HG03575 (cell line): ENCODE measurements around the gene UBE2D4.
"Not testable (repeated sequence)": the region's sequence is repeated elsewhere in the genome, so short reads cannot be mapped to it uniquely, and the experiment has no call there.

Source experiments
- ATAC-seq: cut with Tn5 transposase; IDR thresholded peaks from one replicate; pipeline ENCODE4 v1.9.1; 2021; ENCODE audit not compliant: unreplicated experiment, insufficient number of reproducible peaks, low FRiP score; ENCODE audit errors: extremely low read depth

The UBE2D4 gene

DNA sequence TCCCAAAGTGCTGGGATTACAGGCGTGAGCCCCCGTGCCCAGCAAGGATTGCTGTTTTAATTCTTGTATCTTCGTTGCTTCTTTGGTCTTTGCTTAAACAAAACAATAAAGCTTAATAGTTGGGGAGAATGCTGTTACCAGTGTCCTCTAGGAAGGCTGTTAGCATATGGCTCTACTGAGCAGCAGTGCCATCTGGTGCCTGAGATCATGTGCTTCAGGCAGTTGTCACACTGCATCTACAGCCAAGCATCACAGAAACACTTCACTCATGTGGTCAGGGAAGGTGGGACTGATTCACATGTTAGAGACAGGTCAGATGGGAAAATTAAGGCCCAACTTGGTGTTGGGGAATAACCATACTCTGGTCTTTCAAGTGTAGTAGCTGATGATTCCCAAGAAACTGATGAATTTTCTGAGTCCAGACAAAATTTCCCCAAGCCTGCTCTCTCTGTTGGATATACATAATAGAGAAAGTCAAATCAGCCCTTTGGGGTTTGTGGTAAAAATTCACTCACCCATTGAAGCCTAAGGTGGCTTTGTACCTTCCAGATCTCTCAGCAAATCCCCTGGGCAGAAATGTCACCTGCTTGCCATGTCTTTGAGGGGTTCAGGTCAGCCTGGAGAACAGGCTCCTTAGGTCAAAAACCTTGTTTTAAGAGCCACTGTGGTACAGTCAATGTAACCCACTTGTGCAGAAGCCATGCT is 28.4 kb downstream of the UBE2D4 start:
- ATAC-seq = no peak

DNA sequence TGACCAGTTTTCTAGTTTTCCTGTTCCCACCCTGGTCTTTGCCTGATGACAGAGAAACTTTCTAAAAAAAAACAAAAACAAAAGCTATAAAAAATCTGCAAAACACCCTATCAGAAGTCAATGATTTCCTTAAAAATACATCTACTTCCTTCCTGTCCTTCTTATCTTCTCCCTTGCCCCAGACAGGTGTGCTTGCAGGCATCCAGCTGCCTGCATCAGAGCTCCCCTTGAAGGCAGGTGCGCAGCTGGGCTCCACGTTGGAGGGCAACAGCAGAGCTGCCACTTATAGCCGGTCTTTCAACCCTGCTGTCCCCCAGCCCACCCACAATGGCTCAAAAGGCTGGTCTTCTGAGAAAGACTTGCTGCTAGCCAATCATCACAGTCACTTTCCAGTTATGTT is 29.8 kb downstream of the UBE2D4 start:
- ATAC-seq = no peak

DNA sequence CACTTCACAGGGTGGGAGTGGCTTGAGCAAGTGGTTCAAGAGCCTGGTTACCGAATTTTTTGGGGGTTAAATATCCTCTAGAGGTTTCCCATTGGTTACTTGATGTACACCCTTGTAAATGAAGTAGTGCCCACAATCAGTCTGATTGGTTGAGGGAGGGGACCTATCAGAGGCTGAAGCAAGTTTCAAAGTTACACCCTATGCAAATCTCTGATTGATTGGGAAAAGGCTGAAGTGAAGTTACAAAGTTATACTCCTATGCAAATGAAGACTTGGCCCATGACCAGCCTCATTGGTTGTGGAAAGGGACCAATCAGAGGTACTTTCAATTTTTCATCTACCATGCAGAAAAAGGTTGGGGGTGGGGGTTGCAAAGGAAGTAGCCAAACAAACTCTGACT is 34.7 kb downstream of the UBE2D4 start:
- no peak for ATAC-seq

DNA sequence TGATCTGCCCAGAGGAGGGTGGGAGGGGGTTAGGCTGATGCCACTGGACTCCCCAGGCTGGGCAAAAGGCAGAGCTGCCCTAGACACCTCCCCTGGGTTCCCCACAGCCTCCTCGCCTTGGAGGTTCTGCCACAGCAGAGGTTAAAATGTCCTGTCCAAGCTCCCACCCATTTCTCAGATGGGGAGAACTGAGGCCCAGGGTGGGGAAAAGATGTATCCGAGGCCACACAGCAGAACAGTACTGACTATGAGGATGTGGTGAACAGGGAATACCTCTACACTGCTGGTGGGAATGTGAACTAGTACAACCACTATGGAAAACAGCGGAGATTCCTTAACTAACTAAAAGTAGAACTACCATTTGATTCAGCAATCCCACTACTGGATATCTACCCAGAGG is 40.2 kb downstream of the UBE2D4 start:
- not testable (repeated sequence) for ATAC-seq

DNA sequence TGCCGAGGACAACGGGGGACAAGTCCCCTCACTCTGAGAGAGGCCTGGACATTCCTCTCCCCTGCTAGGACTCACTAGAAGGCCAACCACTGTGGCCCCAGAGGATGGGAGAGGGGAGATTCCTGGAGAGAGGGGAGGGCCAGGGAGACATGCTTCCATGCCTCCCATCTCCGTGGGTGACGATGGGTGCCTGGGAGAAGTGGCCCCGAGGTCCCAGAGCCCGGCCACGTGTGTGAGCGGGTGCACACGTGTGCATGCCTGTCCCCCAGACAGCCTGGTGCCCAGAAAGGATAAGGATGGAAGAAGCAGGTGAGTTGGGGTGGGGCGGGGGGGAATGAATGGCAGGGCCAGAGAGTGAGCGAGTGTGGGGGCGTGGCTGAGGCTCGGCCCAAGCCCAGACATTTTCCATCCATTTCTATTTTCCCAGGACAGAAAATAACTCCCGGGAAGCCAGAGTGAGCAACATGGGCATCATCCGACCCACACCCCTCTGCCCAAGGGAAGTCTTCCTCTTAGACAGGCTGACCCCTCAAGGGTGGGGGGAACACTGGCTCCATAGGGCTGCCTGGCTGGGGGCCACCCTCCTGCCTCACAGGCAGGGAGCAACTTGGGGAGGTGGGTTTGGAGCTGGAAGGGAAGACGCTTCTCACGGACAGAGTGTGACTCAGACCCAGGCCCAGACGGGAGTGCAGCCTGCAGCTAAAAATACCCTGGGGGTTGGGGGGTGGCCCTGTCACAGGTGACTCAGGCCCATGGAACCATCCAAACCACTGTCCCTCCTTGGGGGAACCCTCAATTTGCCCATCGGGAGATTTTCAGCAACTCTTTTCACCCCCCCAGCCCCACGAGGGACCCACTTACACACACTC is 42.2 kb downstream of the UBE2D4 start:
- ATAC-seq = not testable (repeated sequence)

DNA sequence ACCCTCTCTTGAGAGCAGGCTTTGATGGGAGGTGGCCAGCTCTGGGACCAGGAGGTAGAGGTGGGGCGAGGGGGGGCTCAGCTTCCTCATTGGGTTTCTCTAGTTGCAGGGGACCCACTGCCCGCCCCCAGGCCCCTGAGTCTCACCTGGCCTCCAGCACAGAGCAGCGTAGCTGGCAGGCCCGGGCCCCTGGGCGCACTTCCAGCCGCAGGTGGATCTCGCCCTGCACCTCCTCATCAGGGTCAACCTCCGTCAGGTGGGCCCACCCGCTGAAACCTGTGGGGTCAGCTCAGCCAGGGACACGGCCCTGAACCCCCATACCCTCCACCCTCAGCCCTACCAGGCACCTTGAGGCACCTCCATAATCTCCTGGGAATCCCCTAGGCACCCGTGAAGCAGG is 43.4 kb downstream of the UBE2D4 start:
- not testable (repeated sequence) for ATAC-seq

DNA sequence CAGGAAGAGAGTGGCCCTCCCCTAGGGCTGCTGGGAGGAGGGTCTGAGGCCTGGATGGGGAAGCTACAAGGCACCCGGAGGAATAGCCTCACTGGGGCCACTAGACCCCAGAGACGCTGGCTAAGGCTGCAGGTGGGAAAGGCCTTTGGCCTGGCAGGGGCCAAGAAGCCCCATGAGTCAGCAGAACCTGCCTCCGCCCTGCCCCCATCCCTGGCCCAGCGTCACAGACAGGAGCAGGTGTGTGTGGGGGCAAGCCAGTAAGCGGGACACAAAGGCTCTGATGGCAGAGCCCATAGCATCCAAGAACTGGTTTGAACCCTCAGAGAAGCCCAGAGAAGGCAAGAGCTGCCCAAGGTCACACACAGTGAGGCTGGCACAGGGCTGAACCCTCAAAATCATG is 44.5 kb downstream of the UBE2D4 start:
- ATAC-seq = not testable (repeated sequence)

DNA sequence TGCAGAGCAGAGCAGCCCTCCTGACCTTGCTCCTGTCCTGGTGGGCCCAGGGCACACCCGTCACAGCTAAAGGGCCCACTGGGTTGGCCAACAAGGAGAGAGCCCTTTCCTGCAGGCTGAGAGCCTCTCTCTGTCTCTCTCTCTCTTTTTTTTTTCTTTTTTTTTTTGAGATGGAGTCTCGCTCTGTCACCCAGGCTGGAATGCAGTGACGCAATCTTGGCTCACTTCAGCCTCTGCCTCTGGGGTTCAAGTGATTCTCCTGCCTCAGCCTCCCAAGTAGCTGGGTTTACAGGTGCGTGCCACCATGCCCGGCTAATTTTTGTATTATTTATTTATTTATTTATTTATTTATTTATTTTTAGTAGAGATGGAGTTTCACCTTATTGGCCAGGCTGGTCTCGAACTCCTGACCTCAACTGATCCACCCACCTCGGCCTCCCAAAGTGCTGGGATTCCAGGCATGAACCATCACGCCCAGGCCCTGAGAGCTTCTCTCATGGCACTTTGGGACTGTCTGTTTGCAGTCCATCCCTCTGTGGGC is 47.9 kb downstream of the UBE2D4 start:
- ATAC-seq = not testable (repeated sequence)

DNA sequence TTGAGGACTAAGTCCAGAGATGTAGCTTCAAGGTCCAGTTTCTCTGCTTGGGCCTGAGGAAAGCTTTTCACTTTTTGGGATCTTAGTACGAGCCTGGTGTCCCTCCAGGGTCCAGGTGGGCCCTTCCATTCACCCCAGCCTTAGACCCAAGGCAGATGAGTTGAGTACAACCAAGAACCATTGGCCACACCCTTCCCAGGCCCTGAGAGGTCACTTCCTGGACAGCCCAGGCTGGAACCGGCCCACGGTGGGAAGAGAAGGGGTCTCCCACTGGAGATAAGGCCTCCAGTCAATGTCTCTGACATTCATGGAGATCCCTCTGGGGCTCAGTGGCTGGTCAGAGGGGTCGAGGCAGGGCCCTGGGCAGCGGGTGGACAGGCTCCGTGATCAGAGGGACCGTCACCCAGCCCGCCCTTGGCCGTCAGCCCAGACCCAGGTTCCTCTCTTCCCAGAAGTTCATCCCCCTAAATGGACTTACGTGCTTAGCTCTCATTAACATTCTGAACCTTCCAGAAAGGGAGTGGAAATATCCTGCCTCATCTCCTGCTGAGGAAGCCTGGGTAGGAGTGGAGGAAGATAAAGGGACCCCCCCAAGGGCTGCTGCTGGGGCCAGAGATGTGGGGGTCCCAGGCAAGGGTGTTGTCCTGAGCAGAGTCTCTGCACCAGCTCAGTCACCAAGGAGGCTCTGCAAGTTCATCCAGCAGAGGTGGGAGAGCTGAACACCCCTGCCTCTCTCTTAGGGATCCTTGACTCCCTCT is 48.7 kb downstream of the UBE2D4 start:
- ATAC-seq = not testable (repeated sequence)

DNA sequence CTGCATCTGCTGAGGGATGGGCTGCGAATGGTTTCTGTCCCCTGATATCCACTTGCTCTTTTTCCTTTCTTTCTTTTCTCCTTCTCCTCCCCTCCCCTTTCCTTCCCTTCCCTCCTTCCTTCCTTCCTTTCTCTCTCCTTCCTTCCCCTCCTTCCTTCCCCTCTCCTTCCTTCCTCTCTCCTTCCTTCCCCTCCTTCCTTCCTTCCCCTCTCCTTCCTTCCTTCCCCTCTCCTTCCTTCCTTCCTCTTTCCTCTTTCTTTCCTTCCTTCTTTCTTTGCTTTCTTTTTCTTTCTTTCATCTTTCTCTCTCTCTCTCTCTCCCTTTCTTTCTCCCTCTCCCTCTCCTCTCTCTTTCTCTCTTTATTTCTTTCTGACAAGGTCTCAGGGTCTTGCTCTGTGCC is 51.3 kb downstream of the UBE2D4 start:
- ATAC-seq = no peak

DNA sequence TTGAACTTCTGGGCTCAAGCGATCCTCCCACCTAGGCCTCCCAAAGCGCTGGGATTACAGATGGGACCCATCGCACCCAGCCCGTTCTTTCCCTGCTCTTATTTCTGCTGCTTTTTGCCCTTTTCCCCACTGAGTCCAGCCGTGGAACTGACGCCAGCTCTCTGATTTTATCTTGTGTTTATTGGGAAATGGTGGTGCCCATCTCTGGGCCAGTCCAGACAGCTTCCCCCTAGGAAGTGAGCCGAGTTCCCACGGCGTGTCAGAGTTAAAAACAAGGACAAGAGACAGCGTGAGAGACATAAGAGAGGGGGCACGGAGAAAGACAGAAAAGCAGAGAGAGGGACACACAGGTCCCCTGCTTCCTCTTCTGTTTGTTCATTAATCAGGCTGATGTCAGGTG is 51.9 kb downstream of the UBE2D4 start:
- ATAC-seq = not testable (repeated sequence)

DNA sequence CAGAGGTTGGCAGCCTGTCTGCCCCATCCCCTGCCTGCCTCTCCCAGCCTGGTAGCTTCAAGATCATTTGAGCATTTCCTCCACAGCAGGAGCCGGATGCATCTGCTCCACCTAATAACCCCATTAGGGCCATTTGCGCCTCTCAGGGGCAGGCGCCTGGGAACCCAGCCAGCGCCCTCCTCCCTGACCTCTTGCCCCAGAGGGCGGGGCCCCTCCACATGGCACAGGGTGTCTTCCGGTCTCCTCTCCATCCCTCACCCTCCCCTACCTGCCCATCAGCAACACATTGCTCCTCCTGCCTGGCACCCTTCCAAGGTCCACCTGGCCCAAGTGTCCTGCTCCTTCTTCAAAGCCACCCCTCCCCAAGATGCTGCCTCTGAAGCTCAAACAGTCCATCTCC is 56.6 kb downstream of the UBE2D4 start:
- not testable (repeated sequence) for ATAC-seq

DNA sequence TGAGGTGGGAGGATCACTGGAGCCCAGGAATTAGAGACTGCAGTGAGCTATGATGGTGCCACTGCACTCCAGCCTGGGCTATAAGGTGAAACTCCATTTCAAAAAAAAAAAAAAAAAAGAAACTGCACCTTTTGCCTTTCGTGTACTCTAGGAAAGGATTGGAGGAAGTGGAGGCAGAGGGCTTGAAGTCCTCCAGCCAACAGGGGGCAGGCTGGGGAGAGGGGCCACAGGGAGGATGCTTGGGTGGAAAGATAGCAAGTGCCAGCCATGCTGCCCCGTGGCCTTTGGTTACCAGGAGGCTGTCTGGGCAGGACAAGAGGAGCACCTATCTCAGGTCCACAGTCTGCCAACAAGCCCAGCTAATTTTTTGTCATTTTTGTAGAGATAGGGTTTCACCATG is 57.5 kb downstream of the UBE2D4 start:
- ATAC-seq = not testable (repeated sequence)

DNA sequence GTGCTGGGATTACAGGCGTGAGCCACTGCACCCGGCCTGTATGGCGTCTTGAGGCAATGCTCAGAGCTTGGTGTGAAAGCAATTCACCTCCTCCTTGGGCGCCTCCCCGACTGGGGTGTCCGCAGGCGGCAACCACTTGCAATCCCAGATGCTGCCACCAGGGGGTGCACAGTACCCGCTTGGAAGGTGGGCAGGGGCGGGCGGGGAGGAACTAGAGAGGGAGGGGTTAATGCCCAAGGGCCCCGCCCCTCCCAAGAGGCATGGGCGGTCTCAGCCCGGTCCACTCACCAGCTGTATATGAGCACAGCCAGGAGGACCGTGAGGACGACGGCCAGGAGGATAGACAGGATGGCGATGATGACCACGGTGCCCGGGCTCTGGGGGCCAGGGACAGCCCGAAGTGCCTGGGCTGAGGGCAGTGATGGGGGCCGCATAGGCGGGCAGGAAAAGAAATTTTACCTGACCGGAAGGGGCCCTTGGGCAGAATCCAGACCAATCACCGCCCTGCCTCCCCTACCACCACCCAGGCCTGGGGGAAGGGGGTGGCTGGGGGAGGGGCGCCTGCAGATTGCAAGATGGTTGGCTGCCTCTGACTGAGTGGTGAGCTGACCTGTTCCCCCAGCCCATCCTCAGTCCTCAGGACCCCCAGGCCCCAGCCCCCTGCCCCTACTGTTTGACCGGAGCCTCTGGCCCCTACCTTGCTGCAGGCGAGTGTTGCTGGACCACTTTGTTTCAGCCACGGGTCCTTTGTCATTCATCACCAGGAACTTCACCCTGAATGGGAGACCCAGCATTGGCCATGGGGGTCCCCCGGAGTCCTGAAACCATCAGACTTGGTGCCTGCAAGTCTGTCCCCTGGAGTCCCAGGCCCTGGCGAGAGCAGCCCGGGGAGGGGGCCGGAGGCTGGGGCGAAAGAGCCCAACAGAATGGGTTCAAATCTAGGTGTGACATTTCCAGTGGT is 59.9 kb downstream of the UBE2D4 start:
- not testable (repeated sequence) for ATAC-seq

DNA sequence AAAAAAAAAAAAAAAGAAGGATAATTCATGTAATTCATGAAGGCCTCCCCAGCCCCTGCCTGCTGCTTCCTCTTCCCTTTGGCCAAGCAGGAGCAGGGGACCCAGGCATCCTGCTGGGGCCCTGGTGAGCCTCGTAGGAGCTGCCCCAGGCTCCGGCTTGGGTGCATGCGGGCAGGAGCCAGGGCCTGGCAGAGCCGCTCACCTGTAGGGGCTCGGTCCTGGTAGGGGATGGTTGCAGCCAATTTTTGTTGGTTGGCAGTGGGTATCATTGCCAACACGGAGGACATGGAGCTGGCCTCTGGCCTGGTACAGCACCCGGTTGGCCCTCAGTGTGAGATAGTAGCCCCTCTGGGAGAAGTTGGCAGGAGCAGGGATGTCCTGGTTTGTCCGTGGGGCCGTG is 61.2 kb downstream of the UBE2D4 start:
- not testable (repeated sequence) for ATAC-seq

DNA sequence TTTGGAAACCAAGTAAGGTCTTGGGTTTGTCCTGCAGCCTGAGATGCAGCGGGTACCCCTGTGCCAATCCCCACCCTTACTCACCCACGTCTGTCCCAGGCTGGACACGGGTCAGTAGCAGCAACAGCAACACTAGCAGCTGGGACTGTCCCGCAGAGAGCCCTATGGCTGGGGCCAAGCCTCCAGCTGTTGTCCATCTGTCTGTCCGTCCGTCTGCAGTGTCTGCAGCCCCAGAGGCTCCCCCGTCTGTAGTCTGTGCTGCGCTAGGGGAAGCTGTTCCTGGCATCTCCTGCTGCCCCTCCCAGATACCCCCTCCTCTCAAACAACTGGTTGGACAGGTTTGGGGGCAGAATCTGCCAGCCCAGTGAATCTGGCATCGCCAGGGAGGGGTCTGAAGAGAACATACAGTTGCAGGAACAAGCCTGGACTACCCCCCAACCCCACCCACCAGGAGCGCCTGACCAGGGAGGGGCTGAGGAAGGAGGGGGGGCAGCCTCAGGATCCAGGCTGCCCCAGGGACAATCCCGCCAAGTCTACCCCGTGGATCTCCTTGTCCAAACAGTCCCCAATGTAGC is 63.9 kb downstream of the UBE2D4 start:
- ATAC-seq = not testable (repeated sequence)

DNA sequence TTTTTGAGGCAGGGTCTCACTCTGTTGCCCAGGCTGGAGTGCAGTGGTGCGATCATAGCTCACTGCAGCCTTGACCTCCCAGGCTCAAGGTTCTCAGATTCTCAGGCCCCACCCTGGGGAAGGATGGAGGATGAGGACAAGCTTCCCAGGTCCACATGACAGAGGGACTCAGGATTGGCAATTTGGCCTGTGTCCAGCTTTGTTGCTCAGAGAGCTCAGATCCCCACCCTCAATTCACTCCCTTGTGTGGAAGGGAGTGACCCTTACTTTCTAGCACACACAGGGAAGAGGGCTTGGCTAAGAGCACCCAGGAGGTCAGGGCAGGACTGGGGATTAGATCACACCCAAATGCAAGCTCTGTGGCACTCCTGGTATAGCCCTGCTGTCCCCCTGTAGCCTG is 64.6 kb downstream of the UBE2D4 start:
- ATAC-seq = not testable (repeated sequence)

DNA sequence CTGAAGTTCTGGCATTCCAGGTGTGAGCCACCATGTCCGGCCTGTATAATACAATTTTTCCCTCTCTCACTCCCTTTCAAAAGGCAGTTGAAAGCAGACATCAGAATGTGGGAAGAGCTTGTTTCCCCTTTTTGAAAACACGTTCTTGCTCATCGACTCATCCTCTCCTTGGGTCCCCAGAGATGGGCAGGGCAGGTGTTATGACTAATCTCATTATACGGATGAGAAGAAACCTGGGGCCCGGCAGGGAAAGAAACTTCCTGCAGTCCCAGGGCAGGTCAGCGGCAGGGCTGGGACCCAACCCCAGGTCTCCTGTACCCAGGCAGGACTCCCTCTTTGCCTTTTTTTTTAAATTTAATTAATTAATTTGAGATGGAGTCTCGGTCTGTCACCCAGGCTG is 66.7 kb downstream of the UBE2D4 start:
- ATAC-seq = peak; percentile 72
